Thyroid gland (tissue), 4 donors: ENCODE measurements around the gene TRIOBP. TPM values are rescaled to one million over a fixed set of nuclear protein-coding genes. Genes with fewer than 3 reads are reported as not detected.

Experiments
- DNase-seq, 2 donors: peaks; one replicate each; pipeline ENCODE4 v3.0.0-alpha.2; 2019
- H3K27ac ChIP-seq, 3 donors: fragments of 200-600 bp; sonication (generic); 1 replicate in 2 of 3; 2 replicates in 1 of 3; pipeline ENCODE4 v1.5.1; 2016 to 2019; ENCODE audit warnings: mild to moderate bottlenecking in 1 of 3, moderate library complexity in 1 of 3
- H3K27me3 ChIP-seq: fragments of 200-600 bp; sonication (generic); one replicate; pipeline ENCODE4 v1.5.1; 2019
- H3K36me3 ChIP-seq, 2 donors: fragments of 200-600 bp; sonication (generic); one replicate each; pipeline ENCODE4 v1.5.1; 2016 to 2019
- H3K4me1 ChIP-seq, 2 donors: fragments of 200-600 bp; sonication (generic); one replicate each; pipeline ENCODE4 v1.5.1; 2017 to 2019
- H3K4me3 ChIP-seq, 3 donors: fragments of 200-600 bp; sonication (generic); replicated peaks in 1 of 3; 1 replicate in 2 of 3; 2 replicates in 1 of 3; pipeline ENCODE4 v1.5.1; 2016; ENCODE audit warnings: mild to moderate bottlenecking in 1 of 3
- H3K9me3 ChIP-seq: fragments of 200-600 bp; sonication (generic); one replicate; pipeline ENCODE4 v1.5.1; 2017
- POLR2A ChIP-seq, 2 donors: fragments of 450-650 bp; IDR thresholded peaks; one replicate each; pipeline ENCODE4 v1.6.1; 2017; ENCODE audit warnings: antibody characterized with exemption in 2 of 2, mild to moderate bottlenecking in 2 of 2, moderate library complexity in 1 of 2
- WGBS, 2 donors: methylation state at CpG; one replicate each; pipeline ENCODE4 v1.1.5; 2017; 5-methylcytosine and 5-hydroxymethylcytosine counted together
- intact Hi-C: fragments of 100-400 bp; cut with DNase I; formaldehyde crosslinking; loops from one replicate; pipeline ENCODE4 v1.15.1; 2023
- total RNA-seq, 4 donors: library from RNA; depleted of rRNA; stranded (reverse); fragments of >200 nt; gene quantifications; one replicate each; pipeline ENCODE4 v1.2.3, GENCODE V29; 2016
- TF ChIP-seq, protein P1 (sequence below), 6 experiments: fragments of 200-600 bp in 3 of 6; fragments of 450-650 bp in 3 of 6; sonication (generic) in 3 of 6; IDR thresholded peaks; one replicate each; pipeline ENCODE4 v1.5.1; 2016 to 2019; ENCODE audit warnings: antibody characterized with exemption in 6 of 6, mild to moderate bottlenecking in 2 of 6, inconsistent platforms in 1 of 6, moderate library complexity in 1 of 6

The TRIOBP gene
- total RNA-seq, 4 donors from 2014 or later = 120 to 150 (median 140) TPM

DNA sequence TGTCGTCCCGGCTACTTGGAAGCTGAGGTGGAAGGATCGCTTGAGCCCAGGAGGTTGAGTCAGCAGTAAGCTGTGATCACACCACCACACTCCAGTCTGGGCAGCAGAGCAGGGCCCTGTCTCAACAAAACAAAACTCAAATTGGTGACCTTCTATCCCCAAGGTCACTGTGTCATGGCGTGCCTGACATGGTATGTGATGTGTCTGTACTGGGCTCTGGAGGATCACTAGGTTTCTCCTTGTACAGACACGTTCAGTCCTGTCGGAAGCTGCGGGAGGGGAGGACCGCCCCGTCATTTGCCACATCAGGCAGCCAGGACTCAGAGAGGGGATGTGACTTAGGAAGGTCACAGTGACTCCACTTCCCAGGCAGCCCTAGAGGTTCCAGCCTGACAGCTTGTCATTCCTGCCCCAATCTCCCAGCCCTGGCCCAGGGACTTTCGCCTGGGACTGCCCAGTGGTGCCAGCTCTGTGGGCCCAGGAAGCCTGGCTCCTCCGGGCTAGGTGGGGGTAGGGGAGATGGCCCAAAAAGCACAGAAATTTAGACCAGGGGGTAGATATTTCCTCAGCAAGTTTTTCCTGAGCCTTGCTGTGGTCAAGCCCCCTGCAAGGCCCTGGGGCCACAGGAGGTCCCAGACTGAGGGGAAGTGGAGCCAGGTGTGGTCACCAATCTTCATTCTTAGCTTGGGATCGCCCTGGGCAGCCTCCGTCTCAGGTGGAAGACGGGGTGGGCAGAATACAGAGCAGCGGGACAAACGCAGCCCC is 53.2 kb downstream of the TRIOBP start:
- WGBS, 2 donors = 54 to 73% methylated on average over 9 to 14 of the region's 16 CpGs
- H3K36me3 ChIP-seq = peaks cover 2 to 5% of the 10 kb centered on the region in 2 donors
- peak; percentile 80 to 81 for DNase-seq
- peak overlapping the region; percentile 98 to 99 (median 99) for H3K27ac ChIP-seq
- no peaks in the 10 kb centered on the region for H3K27me3 ChIP-seq
- intact Hi-C loops = loop anchor here (10.0 kb wide), 1 partner anchor 45 kb away; no protein-coding TSS in a partner anchor
- no peak for TF ChIP-seq POLR2A (IDR thresholded peaks at IDR 0.05)
- TF ChIP-seq, protein P1, sequence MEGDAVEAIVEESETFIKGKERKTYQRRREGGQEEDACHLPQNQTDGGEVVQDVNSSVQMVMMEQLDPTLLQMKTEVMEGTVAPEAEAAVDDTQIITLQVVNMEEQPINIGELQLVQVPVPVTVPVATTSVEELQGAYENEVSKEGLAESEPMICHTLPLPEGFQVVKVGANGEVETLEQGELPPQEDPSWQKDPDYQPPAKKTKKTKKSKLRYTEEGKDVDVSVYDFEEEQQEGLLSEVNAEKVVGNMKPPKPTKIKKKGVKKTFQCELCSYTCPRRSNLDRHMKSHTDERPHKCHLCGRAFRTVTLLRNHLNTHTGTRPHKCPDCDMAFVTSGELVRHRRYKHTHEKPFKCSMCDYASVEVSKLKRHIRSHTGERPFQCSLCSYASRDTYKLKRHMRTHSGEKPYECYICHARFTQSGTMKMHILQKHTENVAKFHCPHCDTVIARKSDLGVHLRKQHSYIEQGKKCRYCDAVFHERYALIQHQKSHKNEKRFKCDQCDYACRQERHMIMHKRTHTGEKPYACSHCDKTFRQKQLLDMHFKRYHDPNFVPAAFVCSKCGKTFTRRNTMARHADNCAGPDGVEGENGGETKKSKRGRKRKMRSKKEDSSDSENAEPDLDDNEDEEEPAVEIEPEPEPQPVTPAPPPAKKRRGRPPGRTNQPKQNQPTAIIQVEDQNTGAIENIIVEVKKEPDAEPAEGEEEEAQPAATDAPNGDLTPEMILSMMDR (IDR thresholded peaks at IDR 0.05) = no peak
- peaks cover 74 to 82% of the 10 kb centered on the region in 2 donors for H3K4me1 ChIP-seq
- H3K4me3 ChIP-seq = no peak overlapping the region
- H3K9me3 ChIP-seq = no peaks in the 10 kb centered on the region

DNA sequence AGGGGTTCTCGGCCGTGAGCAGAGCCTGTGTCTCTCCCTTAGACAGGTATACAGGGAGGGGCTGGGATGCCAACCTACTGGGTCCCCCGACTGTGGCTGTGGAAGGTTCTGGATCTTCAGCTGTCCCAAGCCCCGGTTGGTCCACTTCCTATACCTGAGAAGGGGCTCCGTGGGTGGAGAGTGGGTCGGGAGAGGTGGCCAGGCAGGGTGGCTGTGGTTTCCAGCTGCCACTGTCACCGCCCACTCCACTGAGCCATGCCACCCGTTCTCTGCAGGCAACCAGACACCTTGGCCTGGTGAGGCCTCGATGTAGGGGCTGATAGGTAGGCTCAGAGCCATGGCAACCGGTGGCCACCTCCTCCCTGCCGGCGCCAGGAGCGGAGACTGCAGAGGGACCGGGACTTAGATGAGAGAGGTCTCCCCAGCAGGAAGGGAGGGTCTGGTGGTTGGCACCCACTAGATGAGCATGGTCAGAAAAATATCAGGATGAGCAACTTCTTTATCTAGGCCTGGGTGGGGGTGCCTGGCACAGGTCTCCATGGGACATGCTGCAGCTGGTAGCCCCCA is 53.8 kb downstream of the TRIOBP start:
- Histone ChIP-seq H3K27ac (peak overlapping the region; percentile 98 to 99 (median 99)), H3K36me3 (peaks cover 9 to 11% of the 10 kb centered on the region in 2 donors), H3K27me3 (no peaks in the 10 kb centered on the region), H3K4me1 (peaks cover 74 to 77% of the 10 kb centered on the region in 2 donors), H3K9me3 (no peaks in the 10 kb centered on the region), H3K4me3 (no peak overlapping the region)
- intact Hi-C loops = no loop called here
- DNase-seq = no peak
- WGBS, 2 donors = 68 to 85% methylated on average over 10 of the region's 14 CpGs
- TF ChIP-seq POLR2A (IDR thresholded peaks at IDR 0.05) = no peak
- TF ChIP-seq, protein P1 (IDR thresholded peaks at IDR 0.05) = no peak

GRCh38 chr22:37751449-37752188 is 54.8 kb downstream of the TRIOBP start:
- DNase-seq = peak in 1 of 2 donors; percentile 29
- 43 to 49% methylated on average over 4 to 11 of the region's 11 CpGs for WGBS, 2 donors

DNA sequence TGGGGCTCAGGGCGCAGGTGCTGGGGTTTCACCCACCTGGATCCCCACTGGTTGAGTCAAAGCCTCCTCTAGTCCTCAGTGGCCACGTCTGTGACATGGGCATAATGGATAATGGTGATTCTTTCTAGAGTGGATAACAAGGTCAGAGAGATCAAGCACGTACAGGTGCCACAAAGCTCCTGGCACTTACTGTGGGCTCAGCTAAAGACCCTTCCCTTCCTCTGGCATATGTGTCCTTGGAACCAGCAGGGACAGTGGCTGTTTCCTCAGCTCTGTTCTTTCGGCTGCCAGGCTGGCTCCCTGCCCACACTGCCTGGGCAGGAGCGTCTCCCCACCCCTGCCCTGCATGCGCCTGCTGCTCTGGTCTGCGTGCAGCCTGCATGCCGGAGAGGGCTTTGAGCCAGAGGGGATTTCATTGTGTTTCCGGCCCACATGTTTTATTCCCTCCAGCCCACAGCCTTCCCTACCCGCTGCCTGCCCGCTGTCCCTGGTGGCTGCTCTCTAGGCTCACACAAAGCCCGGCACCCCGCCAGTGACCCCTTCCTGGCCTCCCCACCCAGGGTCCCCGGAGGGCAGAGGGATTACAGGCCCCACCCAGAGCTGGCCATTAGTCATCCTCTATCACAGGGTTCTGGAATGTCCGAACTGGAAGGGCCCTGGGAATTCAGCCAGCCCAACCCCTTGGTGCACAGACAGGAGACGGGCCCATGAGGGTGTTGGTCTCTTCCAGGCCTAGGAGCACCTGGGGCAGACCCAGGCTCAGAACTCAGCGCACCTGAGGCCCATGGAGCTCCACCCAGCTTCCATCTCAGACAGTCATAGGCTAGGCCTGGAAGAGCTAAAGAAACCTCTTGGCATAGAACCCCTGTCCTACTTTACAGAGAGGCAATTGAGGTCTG is 55.6 kb downstream of the TRIOBP start:
- Histone ChIP-seq H3K4me3 (no peak overlapping the region), H3K36me3 (peaks cover 21 to 24% of the 10 kb centered on the region in 2 donors)
- intact Hi-C loops = no loop called here

More at GRCh38 chr22:37751449-37752188, 54.8 kb downstream of the TRIOBP start:
- Histone ChIP-seq H3K4me1 (peaks cover 74 to 77% of the 10 kb centered on the region in 2 donors), H3K36me3 (peaks cover 16% of the 10 kb centered on the region in 2 donors), H3K27me3 (no peaks in the 10 kb centered on the region), H3K27ac (peak overlapping the region; percentile 98 to 99 (median 99)), H3K9me3 (no peaks in the 10 kb centered on the region), H3K4me3 (no peak overlapping the region)
- TF ChIP-seq, protein P1 (IDR thresholded peaks at IDR 0.05) = no peak
- no peak for TF ChIP-seq POLR2A (IDR thresholded peaks at IDR 0.05)
- intact Hi-C loops = no loop called here

More for the DNA sequence above, 55.6 kb downstream of the TRIOBP start:
- DNase-seq = peak; percentile 96 to 97
- H3K27me3 ChIP-seq = no peaks in the 10 kb centered on the region
- H3K27ac ChIP-seq = peak overlapping the region; percentile 98 to 99 (median 99)
- WGBS, 2 donors = 16 to 19% methylated on average over 13 to 14 of the region's 17 CpGs
- H3K4me1 ChIP-seq = peaks cover 69 to 72% of the 10 kb centered on the region in 2 donors
- peak in 1 of 2 donors; percentile 40 for TF ChIP-seq POLR2A (IDR thresholded peaks at IDR 0.05)
- TF ChIP-seq, protein P1 (IDR thresholded peaks at IDR 0.05) = peak in 3 of 6 experiments; percentile 7 to 37 (median 25)
- H3K9me3 ChIP-seq = no peaks in the 10 kb centered on the region
